Erythroblast (primary cell): Measurements from ENCODE around the gene MYH10.
"Not testable (repeated sequence)": the region's sequence is repeated elsewhere in the genome, so short reads cannot be mapped to it uniquely, and the experiment has no call there.

ENCODE experiments used
- DNase-seq, 2 experiments: peaks; one replicate each; lab custom pipeline; 2025; lab: John Stamatoyannopoulos, UW
- GATA1 ChIP-seq: IDR thresholded peaks from 2 replicates; pipeline ENCODE4 v1.6.1; 2011; ENCODE audit warnings: low read depth, mild to moderate bottlenecking, control low read depth, low read length, moderate library complexity
- POLR2A ChIP-seq: IDR thresholded peaks from 2 replicates; pipeline ENCODE4 v1.6.1; 2011; ENCODE audit warnings: mild to moderate bottlenecking, low read length

MYH10 gene

DNA sequence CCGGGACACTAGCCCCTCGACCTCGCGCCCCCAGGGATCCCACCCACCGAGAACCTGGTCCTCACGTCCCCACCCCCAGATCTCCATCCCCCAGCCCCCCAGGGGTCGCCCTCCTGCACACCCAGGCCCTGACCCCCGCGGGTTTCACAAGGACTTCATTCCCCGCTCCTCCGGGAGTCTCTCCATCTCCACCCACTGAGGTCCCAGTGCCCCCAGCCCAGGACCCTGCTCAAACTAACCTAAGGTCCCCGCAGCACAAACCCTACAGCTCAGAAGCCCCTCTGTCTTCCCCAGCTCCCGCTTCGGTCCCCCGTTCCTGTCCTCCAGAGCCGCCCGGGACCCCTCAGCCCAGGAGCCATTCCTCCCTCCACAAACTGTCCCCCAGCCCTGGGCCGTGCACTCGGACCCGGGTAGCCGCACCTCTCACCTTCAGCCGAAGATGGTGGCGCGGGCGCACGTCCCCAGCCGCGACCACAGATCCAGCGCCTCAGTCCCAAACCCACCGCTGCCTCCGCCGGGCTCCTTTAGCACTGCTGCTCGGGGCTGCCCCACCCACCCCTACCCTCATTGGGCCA is at the start of gene MYH10:
MYH10 (minus strand) TSS at position 499 of the 575 bp plus-strand sequence. CDS start 7,479 bp downstream, outside the sequence.
- no peak for DNase-seq
- TF ChIP-seq GATA1 (no peak), POLR2A (peak; percentile 22)

DNA sequence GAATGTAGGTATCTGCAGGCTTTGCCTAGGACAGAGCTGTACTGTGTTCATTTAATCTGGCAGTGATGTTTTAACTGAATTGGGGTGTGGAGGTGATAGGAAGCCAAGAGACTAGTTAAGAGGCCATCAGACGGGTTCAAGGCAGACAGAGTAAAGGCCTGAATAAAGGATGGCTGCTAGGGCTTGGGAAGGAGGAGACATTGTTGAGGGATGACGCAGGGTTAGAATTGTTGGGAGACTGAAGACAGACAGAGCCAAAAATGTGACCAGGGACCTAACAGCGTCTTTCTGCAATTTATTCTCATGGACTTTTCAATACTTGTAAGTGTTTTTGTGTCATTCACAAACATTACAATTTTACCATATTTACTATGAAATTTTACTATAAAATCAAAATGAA is 48.6 kb upstream of the MYH10 start:
- TF ChIP-seq POLR2A (no peak), GATA1 (no peak)
- no peak for DNase-seq

DNA sequence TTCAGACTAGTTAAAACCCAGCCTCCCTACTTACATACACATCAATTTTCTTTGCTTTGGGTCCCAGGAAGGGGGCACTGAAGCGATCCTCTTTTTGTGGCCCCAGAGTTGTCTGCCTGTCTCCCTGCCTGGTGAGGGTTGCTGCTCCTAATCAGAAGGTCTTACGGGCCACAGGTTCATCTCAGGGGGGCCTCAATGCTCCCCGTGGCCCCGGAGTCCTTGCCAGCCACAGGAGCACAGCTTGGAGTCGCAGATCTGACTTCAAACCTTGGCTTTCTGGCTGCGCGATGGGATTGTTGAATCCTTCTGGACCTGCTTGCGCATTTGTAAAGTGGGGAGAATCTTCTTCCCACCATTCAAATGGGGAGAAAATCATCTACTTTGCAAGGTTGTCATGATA is 44.8 kb upstream of the MYH10 start:
- no peak for DNase-seq
- TF ChIP-seq GATA1 (no peak), POLR2A (no peak)

DNA sequence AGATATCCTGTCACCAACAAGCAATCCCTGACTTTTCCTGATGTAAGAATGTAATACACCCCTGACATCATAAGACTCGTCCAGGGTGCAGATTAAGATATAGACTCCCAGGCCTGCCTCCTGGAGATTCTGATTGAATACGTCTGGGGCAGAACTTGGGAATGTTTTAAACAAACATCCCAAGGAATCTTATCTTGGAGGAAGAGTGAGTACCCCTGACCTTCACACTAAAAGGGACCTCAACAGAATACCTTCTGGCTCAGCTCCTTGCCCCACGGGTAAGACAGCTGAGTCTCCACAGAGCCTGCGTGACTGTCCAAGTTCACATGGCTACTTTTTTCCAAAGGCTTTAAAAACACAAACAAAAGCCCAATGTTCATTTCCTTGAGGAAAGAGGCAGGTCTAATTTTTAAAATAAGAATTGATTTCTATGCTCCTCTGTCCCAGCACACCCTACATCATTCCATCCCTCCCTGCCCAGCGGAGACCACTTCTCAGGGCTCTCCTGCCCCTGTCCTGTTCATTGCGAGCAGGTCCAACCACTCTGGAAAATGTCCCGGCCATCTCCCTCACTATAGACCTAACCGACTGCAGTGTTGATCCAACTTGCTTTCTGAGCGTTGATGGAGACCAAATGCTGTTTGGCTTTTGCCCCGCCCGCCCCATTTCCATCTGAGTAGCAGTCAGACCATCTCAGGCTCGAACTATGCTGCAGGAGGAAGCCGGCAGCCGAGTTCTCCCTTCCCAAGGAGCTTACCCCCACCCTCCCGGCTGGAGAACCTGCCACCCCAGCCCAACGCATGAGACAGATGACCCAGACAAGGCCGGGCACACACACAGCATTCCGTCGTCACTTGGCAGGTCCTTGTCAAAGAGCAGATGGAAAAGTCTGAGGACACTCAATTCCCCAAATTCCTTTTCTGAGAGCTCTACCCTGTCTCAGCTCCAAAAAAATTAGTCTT is 44.1 kb upstream of the MYH10 start:
- no peak for DNase-seq
- TF ChIP-seq GATA1 (no peak), POLR2A (no peak)

DNA sequence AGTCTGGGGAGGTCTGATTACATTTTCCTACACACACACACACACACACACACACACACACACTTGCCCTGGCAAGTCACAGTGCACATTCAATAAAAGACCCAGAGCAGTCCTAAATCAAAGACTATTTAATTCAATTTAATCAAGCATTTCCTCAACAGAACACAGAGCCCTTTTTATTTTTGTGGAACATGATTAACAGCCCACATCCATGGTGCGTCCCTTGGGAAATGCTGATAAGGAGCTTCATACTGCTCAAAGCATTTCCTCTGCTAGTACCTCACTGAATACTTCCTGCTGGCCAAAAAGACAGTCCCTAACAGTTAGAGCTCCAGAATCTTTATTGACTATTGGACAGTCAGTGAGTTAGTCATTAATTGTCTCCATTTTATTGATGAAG is 43.1 kb upstream of the MYH10 start:
- DNase-seq: no peak
- no peak for TF ChIP-seq GATA1
- TF ChIP-seq POLR2A: no peak

DNA sequence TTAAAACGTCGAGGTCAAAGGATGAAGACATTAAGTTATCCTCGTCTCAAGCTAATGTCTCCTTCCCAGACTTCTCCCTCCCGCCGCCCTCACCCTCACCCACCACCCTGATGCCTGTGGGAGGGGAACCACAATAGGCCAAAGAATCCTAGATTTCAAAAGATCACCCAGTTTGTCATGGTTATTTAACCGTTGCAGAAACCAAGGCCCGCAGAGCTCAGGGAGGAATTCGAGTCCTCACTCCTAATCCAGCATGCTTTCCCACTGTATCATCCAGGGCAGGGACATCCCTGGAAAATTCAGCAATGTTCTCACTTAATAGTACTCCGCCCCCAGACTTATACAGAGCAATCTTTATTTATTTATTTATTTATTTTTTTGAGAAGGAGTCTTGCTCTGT is 41.8 kb upstream of the MYH10 start:
- TF ChIP-seq GATA1 (no peak), POLR2A (no peak)
- DNase-seq: no peak

DNA sequence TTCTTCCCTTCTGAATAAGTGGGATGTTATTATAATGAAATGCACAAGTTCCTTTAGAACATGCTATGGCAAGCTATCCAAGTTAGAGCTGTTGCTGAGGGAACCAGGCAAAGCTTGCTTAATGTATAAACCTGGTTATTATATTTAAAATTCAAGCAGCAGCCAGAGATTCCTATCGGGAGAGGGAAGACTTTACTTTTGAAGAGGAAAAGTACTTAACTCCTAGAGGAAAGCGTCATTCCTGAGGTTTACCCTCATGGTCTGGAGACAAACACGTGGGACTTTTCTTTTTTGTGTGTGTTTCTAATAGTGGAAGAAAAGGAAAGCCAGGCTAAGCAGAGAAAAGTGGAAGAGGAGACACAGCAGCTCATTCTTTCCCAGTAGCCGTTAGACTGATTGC is 39.9 kb upstream of the MYH10 start:
- TF ChIP-seq GATA1: no peak
- TF ChIP-seq POLR2A: no peak
- no peak for DNase-seq

DNA sequence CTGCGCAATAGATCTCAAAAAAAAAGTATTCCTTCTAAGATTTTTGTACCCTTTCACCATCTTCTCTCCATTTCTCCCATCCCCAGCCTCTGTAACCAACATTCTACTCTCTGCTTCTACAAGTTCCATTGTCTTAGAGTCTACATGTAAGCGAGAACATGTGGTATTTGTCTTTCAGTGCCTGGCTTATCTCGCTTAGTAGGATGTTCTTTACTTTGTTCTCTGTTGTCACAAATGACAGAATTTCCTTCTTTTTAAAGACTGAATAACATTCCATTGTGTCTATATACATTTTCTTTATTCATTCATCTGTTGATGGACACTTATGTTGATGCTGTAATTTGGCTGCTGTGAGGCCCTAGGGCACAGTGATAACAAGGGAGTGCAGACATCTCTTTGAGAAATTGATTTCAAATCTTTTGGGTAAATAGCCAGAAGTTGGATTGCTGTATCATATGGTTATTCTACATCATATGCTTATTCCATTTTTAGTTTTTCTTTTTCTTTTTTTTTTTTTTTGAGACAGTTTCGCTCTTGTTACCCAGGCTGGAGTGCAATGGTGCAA is 37.7 kb upstream of the MYH10 start:
- DNase-seq: no peak
- no peak for TF ChIP-seq POLR2A

DNA sequence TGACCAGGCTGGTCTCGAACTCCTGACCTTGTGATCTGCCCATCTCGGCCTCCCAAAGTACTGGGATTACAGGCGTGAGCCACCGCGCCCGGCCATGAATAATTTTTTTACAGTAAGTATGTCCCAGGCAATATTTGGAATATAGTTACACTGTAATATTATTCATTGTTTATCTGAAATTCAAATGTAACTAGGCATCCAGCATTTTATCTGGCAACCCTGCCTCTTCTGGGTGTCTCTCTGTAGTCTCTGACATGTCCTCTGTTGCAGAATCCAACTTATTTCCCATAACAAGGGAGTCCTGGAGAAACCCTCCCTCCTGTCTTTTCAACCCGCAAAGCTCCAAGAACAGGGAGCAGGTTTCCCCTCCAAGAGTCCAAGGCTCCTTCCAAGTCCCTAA is 36.9 kb upstream of the MYH10 start:
- no peak for TF ChIP-seq POLR2A
- no peak for TF ChIP-seq GATA1
- DNase-seq: no peak

DNA sequence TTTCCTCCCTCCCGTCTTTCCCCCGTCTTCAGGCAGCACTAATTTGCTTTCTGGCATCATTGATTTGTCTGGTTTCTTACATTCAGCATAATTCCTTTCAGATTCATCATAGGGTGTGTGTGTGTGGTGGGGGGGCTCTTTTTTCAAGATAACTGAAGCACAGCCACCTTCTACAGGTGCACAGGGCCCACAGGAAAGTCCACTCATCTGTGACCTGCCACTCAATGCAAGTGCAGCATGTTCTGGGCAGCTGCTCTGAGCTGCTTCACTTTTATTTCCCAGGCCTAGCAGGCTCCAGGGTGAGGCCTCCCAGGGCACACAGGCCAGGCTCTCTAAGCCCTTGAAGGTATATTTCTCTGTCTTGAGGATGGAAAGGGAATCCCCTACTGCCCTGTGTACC is 35.2 kb upstream of the MYH10 start:
- no peak for DNase-seq
- TF ChIP-seq POLR2A (no peak), GATA1 (no peak)

DNA sequence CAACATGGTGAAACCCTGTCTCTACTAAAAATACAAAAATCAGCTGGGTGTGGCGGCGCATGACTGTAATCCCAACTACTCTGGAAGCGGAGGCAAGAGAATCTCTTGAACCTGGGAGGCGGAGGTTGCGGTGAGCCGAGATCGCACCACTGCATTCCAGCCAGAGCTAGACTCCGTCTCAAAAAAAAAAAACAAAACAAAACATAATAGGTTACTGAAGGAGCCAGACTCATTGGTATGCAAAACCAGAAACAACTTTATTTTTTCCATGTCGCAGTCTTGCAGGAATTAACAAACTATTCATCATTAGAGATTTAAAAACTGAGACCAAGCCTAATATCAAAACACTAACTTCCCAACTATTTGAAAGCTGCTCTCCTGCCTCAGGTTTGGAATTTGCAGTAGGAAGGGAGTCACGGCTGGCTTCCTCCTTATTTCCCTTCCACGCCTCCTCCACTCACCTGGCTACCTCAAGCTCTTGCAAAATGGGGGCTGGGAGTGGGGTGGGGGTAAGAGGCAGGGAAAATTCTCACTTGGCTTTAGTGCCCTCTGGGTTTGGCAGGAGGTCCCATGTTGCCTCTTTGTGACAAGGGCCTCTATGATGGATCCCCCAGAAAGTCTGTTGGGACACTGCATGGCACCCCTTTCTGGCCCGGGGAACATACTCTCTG is 34.1 kb upstream of the MYH10 start:
- DNase-seq: no peak

DNA sequence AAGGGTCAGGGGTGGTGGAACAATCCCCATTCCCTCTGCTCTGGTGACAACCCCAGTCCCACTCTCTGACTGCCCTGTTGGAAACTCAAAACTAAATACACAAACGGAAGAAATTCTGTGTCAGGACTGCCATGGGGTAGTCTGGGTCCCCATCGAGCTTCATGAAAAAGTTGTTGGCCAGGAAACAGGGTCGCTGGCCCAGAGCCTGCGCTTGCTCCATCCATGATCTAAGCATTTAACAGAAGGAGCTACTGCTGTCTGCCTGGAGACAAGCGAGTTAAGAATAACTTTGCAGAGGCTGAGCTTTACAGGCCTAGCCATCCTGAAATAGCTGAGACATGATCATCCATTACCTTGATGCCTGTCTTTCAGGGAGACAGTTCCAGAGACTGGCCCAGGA is 32.4 kb upstream of the MYH10 start:
- TF ChIP-seq GATA1 (no peak), POLR2A (no peak)
- no peak for DNase-seq

More for the DNA sequence above, 34.1 kb upstream of the MYH10 start:
- TF ChIP-seq GATA1 (no peak), POLR2A (no peak)

DNA sequence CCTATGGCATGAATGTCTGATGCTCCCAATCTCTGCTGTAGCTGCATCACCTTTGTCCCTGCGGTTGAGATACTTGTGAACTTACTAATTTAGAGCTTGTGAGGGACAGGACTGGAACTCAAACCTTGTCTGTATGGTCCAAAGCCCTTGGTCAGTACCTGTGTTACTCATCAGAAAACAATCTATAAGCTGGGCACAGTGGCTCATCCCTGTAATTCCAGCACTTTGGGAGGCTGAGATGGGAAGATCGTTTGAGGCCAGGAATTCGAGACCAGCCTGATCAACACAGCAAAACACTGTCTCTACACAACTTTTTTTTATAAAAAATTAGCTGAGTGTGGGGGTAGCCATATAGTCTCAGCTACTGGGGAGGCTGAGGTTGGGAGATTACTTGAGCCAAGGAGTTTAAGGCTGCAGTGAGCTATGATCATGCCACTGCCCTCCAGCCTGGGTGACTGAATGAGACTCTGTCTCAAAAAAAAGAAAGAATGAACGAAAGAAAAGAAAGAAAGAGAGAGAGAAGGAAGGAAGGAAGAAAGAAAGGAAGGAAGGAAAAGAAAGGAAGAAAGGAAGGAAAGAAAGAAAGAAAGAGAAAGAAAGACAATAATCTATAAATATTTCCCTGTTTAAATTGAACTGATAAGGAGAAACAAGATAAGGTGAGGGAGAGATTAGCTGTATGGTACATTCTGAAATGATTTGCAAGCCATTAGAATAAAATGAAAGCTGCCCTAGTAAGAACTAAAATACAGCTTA is 31.7 kb upstream of the MYH10 start:
- no peak for DNase-seq
- TF ChIP-seq POLR2A (no peak), GATA1 (no peak)

DNA sequence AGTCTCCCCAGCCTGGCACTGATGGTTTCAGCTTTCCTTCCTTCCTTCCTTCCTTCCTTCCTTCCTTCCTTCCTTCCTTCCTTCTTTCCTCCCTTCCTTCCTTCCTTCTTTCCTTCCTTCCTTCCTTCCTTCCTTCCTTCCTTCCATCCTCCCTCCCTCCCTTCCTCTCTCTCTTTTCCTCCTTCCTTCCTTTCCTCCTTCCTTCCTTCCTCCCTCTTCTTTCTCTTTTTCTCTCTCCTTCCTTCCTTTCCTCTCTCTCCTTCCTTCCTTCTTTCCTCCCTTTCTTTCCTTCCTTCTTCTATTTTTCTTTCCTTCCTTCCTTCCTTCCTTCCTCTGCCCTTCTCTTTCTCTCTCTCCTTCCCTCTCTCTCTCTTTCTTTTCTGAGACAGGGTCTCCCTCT is 30.2 kb upstream of the MYH10 start:
- not testable (repeated sequence) for DNase-seq
